ENCODE results near the gene OSBPL6. TPM values are rescaled to one million over a fixed set of nuclear protein-coding genes. Genes with fewer than 3 reads are reported as not detected.

OSBPL6 gene
- total and polyA plus RNA-seq, 2 of the 13 experiments (the other 11 are each of a cell fraction or from before 2014, with no cell fraction given), result 0.03 to 0.11 TPM

DNA sequence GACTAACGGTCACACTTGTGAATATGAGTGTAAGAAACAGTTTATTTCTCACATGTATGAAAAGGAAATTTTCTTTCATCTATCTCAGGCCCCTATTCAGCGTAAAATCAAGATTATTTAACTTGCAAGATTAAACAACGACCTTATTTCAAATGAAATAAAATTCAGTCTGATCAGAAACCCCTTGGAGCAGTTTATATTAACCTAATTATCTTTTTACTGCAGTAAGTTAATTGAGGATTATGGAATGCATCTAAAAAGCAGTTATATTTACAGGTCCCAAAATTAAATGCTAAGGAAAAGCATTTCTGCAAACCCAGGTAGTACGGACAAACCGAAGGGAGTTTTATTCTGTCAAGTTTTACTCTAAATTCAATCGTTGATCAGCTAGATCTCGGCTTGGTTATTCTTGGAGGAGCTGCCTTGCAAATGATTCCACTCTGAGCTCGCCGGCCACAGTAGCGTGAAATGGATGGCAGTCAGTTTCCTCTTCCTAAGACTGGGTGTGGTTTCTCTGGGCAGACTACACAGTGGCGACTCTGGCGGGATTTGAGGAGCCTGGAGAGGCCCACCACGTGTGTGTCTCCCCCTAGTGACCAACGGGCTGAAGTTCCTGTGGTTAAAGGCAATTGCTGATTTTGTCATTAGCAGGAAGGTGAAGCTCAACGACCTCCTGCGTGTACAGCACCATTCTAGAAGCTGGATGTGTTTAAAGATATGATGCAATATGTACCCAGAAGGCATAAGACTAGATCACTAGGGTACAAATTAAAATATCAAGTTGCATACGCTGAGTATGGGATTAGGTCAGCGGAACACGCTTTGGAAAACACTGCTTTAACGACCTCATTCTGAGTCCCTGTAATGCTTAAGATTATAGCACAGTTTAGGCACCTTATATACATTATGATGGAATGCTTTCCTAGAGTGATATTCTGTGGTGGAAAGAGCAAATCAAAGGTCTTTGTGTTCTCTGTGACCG lies 220.2 kb downstream of the OSBPL6 start (continued):
- TF ChIP-seq, protein P1, sequence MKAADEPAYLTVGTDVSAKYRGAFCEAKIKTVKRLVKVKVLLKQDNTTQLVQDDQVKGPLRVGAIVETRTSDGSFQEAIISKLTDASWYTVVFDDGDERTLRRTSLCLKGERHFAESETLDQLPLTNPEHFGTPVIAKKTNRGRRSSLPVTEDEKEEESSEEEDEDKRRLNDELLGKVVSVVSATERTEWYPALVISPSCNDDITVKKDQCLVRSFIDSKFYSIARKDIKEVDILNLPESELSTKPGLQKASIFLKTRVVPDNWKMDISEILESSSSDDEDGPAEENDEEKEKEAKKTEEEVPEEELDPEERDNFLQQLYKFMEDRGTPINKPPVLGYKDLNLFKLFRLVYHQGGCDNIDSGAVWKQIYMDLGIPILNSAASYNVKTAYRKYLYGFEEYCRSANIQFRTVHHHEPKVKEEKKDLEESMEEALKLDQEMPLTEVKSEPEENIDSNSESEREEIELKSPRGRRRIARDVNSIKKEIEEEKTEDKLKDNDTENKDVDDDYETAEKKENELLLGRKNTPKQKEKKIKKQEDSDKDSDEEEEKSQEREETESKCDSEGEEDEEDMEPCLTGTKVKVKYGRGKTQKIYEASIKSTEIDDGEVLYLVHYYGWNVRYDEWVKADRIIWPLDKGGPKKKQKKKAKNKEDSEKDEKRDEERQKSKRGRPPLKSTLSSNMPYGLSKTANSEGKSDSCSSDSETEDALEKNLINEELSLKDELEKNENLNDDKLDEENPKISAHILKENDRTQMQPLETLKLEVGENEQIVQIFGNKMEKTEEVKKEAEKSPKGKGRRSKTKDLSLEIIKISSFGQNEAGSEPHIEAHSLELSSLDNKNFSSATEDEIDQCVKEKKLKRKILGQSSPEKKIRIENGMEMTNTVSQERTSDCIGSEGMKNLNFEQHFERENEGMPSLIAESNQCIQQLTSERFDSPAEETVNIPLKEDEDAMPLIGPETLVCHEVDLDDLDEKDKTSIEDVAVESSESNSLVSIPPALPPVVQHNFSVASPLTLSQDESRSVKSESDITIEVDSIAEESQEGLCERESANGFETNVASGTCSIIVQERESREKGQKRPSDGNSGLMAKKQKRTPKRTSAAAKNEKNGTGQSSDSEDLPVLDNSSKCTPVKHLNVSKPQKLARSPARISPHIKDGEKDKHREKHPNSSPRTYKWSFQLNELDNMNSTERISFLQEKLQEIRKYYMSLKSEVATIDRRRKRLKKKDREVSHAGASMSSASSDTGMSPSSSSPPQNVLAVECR (CRISPR knock-in tag; IDR thresholded peaks at IDR 0.05; ENCODE audit: borderline replicate concordance), result peak; percentile 26; the same call in 1 of the 2 replicates
- no peak for TF ChIP-seq ZNF224 (CRISPR knock-in tag; IDR thresholded peaks at IDR 0.05)
- TF ChIP-seq, protein P2, sequence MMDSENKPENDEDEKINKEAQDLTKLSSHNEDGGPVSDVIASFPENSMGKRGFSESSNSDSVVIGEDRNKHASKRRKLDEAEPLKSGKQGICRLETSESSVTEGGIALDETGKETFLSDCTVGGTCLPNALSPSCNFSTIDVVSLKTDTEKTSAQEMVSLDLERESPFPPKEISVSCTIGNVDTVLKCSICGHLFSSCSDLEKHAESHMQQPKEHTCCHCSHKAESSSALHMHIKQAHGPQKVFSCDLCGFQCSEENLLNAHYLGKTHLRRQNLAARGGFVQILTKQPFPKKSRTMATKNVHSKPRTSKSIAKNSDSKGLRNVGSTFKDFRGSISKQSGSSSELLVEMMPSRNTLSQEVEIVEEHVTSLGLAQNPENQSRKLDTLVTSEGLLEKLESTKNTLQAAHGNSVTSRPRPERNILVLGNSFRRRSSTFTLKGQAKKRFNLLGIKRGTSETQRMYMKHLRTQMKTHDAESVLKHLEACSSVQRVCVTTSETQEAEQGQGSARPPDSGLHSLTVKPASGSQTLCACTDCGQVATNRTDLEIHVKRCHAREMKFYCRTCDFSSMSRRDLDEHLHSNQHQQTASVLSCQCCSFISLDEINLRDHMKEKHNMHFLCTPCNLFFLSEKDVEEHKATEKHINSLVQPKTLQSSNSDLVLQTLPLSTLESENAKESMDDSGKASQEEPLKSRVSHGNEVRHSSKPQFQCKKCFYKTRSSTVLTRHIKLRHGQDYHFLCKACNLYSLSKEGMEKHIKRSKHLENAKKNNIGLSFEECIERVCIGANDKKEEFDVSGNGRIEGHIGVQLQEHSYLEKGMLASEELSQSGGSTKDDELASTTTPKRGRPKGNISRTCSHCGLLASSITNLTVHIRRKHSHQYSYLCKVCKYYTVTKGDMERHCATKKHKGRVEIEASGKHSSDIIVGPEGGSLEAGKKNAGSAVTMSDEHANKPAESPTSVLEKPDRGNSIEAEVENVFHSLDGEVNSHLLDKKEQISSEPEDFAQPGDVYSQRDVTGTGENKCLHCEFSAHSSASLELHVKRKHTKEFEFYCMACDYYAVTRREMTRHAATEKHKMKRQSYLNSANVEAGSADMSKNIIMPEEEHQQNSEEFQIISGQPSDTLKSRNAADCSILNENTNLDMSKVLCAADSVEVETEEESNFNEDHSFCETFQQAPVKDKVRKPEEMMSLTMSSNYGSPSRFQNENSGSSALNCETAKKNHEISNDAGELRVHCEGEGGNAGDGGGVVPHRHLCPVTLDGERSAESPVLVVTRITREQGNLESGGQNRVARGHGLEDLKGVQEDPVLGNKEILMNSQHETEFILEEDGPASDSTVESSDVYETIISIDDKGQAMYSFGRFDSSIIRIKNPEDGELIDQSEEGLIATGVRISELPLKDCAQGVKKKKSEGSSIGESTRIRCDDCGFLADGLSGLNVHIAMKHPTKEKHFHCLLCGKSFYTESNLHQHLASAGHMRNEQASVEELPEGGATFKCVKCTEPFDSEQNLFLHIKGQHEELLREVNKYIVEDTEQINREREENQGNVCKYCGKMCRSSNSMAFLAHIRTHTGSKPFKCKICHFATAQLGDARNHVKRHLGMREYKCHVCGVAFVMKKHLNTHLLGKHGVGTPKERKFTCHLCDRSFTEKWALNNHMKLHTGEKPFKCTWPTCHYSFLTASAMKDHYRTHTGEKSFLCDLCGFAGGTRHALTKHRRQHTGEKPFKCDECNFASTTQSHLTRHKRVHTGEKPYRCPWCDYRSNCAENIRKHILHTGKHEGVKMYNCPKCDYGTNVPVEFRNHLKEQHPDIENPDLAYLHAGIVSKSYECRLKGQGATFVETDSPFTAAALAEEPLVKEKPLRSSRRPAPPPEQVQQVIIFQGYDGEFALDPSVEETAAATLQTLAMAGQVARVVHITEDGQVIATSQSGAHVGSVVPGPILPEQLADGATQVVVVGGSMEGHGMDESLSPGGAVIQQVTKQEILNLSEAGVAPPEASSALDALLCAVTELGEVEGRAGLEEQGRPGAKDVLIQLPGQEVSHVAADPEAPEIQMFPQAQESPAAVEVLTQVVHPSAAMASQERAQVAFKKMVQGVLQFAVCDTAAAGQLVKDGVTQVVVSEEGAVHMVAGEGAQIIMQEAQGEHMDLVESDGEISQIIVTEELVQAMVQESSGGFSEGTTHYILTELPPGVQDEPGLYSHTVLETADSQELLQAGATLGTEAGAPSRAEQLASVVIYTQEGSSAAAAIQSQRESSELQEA (CRISPR knock-in tag; IDR thresholded peaks at IDR 0.05; ENCODE audit: not compliant biosample characterization), result no peak
- no peak for TF ChIP-seq POLR2A (IDR thresholded peaks at IDR 0.05; ENCODE audit: insufficient read depth in 1 of 2, low read depth in 2 of 2, low read length in 2 of 2)
- peak; percentile 74; the same call in 1 of the 2 replicates for TF ChIP-seq ZSCAN9 (CRISPR knock-in tag; IDR thresholded peaks at IDR 0.05; ENCODE audit: borderline replicate concordance)
- TF ChIP-seq ZNF253 (CRISPR knock-in tag; IDR thresholded peaks at IDR 0.05; ENCODE audit: borderline replicate concordance), result no peak
- peak; percentile 89 for TF ChIP-seq SMAD3 (CRISPR knock-in tag; IDR thresholded peaks at IDR 0.05)
- TF ChIP-seq MEIS1 (CRISPR knock-in tag; IDR thresholded peaks at IDR 0.05; ENCODE audit: borderline replicate concordance), result 0 out of 2 replicates have a peak, but pooled peaks have one; percentile 44
- TF ChIP-seq ZNF749 (CRISPR knock-in tag; IDR thresholded peaks at IDR 0.05; ENCODE audit: borderline replicate concordance), result no peak
- 0 out of 2 replicates have a peak, but pooled peaks have one; percentile 35 for TF ChIP-seq ARHGAP35 (CRISPR knock-in tag; IDR thresholded peaks at IDR 0.05; ENCODE audit: borderline replicate concordance)
- TF ChIP-seq FOXA3 (CRISPR knock-in tag; IDR thresholded peaks at IDR 0.05), result peak; percentile 40
- 0 out of 2 replicates have a peak, but pooled peaks have one; percentile 65 for TF ChIP-seq RNF2 (conservative IDR thresholded peaks at IDR 0.05; ENCODE audit: low read depth)
- TF ChIP-seq CEBPB (IDR thresholded peaks at IDR 0.05; ENCODE audit: borderline replicate concordance, low read depth, low read length), result peak; percentile 90
- TF ChIP-seq MXD4 (CRISPR knock-in tag; IDR thresholded peaks at IDR 0.05), result peak; percentile 60; the same call in 1 of the 2 replicates
- TF ChIP-seq ZNF547 (CRISPR knock-in tag; IDR thresholded peaks at IDR 0.05), result peak; percentile 67; the same call in 1 of the 2 replicates
- TF ChIP-seq BORCS8-MEF2B (CRISPR knock-in tag; IDR thresholded peaks at IDR 0.05), result no peak
